Cerebellar nuclear complex (tissue), 1 donor: Measurements from ENCODE around the gene CCL17.
"Not testable (repeated sequence)": the region's sequence is repeated elsewhere in the genome, so short reads cannot be mapped to it uniquely, and the experiment has no call there.

ENCODE experiments used
- DNase-seq, 2 experiments: peaks; one replicate each; lab custom pipeline; 2025; lab: John Stamatoyannopoulos, UW

Gene CCL17

GRCh38 chr16:57396786-57397185, 7.8 kb upstream of the CCL17 start:
- no peak for DNase-seq

- not testable (repeated sequence) for DNase-seq
Observed at GRCh38 chr16:57397493-57397892, 7.1 kb upstream of the CCL17 start.

DNA sequence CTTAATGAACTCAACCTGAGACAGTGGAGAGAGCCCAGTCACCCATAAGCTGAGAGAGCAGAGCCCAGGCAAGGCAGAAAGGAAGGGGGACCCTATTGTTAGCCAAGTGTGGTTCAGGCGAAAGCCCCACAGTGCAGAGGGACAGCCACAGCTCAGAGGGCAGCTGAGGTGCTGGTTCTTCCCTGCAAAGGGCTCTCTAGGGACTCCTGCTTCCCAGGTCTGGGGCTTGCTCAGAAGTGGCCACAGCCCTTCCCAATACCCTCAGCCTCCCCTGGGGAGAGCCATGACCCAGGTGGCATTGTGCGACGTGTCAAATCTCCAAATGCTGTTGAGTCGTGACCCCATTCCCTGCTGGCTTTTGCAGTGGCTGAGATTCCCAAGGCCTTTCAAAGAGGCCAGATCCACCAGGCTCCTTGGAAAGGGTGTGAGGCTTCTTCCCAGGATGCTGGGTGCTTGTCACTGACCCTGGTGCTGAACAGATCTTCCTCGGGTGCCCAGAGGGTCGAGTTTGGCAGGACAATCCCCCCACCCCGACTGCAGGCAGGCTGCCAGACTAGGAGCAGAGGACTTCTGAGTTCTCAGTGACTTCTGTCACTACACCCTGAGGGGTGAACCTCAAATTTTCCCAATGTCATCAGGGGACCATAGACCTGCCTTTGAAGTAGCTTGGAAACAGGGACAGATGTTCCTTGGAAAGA, 2.5 kb upstream of the CCL17 start:
- DNase-seq = no peak

DNA sequence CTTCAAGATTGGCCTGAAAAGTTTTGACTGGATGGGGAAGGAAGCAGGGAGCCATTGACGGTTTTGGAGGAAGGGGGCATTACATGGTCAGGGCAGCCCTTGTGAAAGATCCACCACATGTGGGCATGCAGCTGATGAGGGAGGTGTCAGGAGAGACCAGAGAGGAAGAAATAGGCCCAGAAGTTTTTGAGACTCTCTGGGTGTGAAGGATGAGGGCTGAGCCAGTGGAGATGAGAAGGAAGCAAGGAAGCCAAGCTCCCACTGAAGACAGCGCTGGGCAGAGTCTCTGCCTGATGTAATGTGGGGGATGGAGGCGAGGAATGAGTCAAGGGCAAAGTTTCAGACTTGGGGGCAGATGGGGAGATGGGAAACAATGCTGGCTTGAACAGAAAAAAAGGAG, 530 bp downstream of the CCL17 start:
- DNase-seq = no peak

- no peak for DNase-seq
Observed at GRCh38 chr16:57406881-57407280, 2.3 kb downstream of the CCL17 start.

DNA sequence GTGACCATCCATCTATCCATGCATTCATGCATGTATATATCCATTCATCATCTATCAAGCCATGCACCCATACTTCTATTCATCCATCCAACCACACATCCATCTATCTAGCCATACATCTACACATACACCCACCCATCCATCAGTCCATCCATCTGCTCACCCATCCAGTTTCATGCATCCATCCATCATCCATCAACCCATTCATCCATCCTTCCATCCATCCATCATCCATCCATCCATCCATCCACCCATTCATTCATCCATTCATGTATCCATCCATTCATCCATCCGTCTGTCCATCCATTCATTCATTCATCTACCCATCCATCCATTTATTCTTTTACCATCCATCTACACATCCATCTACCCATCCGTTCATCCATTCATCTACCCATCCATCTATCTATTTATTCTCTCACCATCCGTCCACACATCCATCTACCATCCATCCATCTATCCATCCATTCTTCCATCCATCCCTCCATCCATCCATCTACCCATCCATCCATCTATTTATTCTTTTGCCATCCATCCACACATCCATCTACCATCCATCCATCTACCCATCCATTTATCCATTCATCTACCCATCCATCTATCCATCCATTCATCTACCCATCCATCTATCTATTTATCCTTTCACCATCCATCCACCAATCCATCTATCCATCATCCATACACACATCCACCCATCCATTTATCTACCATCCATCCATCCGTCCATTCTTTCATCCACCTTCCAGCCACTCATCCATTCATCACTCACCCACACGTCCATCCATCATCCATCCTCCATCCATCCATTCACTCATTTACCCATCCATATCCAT, 3.2 kb downstream of the CCL17 start:
- DNase-seq = no peak

GRCh38 chr16:57409065-57409464, 4.5 kb downstream of the CCL17 start:
- no peak for DNase-seq

GRCh38 chr16:57409870-57410587, 5.5 kb downstream of the CCL17 start:
- DNase-seq = no peak

- no peak for DNase-seq
Observed at GRCh38 chr16:57411362-57411976, 6.9 kb downstream of the CCL17 start.

GRCh38 chr16:57412584-57412983, 8.0 kb downstream of the CCL17 start:
- DNase-seq = no peak

GRCh38 chr16:57413301-57413730, 8.7 kb downstream of the CCL17 start:
- no peak for DNase-seq

GRCh38 chr16:57413733-57414132, 9.2 kb downstream of the CCL17 start:
- DNase-seq = no peak

- DNase-seq = no peak
Observed at GRCh38 chr16:57416084-57416483, 11.5 kb downstream of the CCL17 start.

GRCh38 chr16:57419506-57419905, 14.9 kb downstream of the CCL17 start:
- DNase-seq = no peak

DNA sequence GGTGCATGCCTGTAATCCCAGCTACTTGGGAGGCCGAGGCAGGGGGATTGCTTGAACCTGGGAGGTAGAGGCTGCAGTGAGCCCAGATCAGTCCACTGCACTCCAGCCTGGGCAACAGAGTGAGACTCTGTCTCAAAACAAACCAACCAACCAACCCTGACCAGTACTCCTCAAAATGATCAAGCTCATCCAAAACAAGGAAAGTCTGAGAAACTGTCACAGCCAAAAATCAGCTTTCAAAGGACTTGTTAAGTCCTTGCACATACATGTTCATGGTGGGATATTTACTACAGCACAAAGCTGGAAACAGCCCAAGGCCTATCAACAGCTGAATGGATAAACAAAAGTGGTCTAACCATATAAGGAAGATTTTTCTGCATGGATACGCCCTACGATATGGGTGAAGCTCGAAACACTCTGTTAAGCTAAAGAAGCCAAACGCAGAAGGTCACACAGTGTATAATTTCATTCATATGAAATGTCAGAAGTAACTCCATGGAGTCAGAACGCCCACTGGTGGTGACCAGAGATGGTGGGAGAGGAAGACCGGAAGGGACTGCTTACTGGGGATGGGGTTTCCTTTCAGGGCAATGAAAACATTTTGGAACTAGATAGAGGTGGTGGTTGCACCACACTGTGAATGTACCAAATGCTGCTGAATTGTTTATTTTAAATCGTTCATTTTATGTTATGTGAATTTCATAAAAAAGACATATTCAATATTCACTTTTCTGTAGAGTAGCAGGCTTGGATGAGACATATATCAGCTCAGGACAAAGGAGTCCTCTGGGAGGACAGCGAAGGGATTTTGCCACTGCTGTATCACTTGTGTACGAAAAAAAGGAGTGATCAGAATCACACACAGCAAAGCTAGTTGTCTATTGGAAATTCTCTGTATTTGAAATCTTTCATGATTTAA, 17.7 kb downstream of the CCL17 start:
- no peak for DNase-seq

DNA sequence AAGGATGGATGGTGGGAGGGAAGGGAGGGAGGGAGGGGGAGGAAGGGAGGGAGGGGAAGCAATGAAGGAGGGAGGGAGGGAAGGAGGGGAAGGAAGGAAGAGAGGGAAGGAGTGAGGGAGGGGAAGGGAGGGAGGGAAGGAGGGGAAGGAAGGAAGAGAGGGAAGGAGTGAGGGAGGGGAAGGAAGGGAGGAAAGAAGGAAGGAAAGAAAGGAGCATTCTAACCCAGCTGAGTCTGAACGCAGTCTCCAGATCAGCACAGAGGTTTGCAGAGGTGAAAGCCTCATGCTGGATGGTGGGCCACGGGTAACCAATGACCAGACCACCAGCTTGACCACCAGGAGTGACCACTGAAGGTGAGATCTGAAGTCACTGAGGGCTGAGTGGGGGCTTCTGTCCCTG, 18.6 kb downstream of the CCL17 start:
- DNase-seq = no peak

DNA sequence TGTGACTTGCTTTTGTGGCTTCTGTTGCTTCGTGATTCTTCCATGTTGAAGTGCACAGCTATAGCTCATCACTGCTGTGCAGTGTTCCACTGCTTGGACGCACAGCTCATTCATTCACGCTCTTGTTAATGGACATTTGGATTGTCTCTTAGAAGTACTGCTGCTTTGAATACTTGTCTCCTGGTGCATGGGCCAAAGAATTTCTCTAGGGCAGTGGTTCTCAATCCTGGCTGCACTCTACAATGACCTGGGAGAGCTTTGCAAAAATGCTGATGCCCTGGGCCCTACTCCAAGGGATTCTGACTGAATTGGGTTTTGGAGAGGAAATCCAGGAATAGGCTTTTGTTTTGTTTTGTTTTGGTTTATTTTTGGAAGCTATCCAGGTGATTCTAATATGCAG, 20.0 kb downstream of the CCL17 start:
- DNase-seq = no peak

GRCh38 chr16:57426356-57426755, 21.8 kb downstream of the CCL17 start:
- DNase-seq = no peak

GRCh38 chr16:57427307-57427706, 22.7 kb downstream of the CCL17 start:
- no peak for DNase-seq

DNA sequence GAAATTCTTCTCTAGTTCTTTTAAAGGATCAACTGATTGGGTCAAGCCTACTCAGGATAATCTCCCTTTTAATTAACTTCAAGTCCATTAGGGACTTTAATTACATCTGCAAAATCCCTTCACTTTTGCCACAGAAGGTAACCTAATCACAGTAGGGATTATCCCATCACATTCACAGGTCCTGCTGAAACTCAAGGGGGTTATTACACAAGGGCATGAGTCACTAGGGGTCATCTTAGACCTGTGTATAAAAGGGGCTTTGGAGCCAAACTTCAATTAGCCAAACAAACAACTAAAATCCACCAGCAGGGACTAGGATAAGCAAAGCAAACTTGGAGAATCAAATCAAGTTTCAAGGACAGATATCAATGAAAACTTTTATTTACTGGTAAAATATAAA, 23.3 kb downstream of the CCL17 start:
- DNase-seq = no peak

DNA sequence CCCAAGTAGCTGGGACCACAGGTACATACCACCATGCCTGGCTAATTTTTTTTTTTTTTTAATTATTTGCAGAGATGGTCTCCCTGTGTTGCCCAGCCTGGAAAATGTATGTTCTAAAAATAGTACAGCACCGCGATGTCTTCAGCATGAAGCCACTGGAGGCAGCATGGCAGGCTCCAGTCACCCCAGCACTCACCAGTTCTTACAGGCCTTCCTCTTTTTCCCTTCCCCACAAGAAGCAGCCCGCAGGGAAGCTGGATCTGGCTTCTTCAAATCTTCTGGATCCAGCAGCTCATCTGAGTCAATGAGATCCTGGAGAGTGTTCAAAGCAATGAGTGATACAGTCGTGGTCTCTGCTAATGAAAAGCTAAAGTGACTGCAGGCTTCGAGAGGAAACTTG, 26.4 kb downstream of the CCL17 start:
- no peak for DNase-seq
